ENCODE measurements around the gene EIF4E. TPM values are rescaled to one million over a fixed set of nuclear protein-coding genes. Genes with fewer than 3 reads are reported as not detected.
"Not testable (repeated sequence)": the region's sequence is repeated elsewhere in the genome, so short reads cannot be mapped to it uniquely, and the experiment has no call there.

Gene EIF4E
- total and polyA plus RNA-seq, 4 donors = 10.4 to 121 (median 57.8) TPM

GRCh38 chr4:98848448-98848847, 80.5 kb downstream of the EIF4E start:
- Histone ChIP-seq H3K36me3 (ENCODE audit: control insufficient read depth in 4 of 4, insufficient read depth in 4 of 4, low read length in 4 of 4) (no peaks in the 10 kb centered on the region), H3K27me3 (ENCODE audit: control insufficient read depth in 3 of 3, insufficient read depth in 3 of 3, low read length in 2 of 3) (no peaks in the 10 kb centered on the region), H3K4me3 (no peak overlapping the region), H3K9me3 (ENCODE audit: control insufficient read depth in 4 of 4, insufficient read depth in 3 of 4, low read length in 3 of 4) (peaks cover 0 to 2% (median under 1%) of the 10 kb centered on the region in 4 donors), H3K4me1 (ENCODE audit: control insufficient read depth in 5 of 5, insufficient read depth in 5 of 5, low read length in 5 of 5) (no peaks in the 10 kb centered on the region), H3K27ac (ENCODE audit: low read depth in 1 of 2, low read length in 1 of 2) (no peak overlapping the region), H3K9ac (ENCODE audit: insufficient read depth in 1 of 2, low read length in 2 of 2) (no peak overlapping the region)
- ATAC-seq (ENCODE audit: insufficient read depth, low FRiP score) = no peak
- TF ChIP-seq CTCF (IDR thresholded peaks at IDR 0.05; ENCODE audit: control extremely low read depth, extremely low read depth) = no peak
- no peak for DNase-seq
- WGBS, 2 donors = 63 to 87% methylated on average over 1 of the region's 1 CpG

- TF ChIP-seq CTCF (IDR thresholded peaks at IDR 0.05; ENCODE audit: control extremely low read depth, extremely low read depth) = no peak
- H3K27me3 ChIP-seq (ENCODE audit: control insufficient read depth in 3 of 3, insufficient read depth in 3 of 3, low read length in 2 of 3) = no peaks in the 10 kb centered on the region
- H3K4me3 ChIP-seq = no peak overlapping the region
- no peak overlapping the region for H3K9ac ChIP-seq (ENCODE audit: insufficient read depth in 1 of 2, low read length in 2 of 2)
- no peaks in the 10 kb centered on the region for H3K36me3 ChIP-seq (ENCODE audit: control insufficient read depth in 4 of 4, insufficient read depth in 4 of 4, low read length in 4 of 4)
- no peaks in the 10 kb centered on the region for H3K4me1 ChIP-seq (ENCODE audit: control insufficient read depth in 5 of 5, insufficient read depth in 5 of 5, low read length in 5 of 5)
- no peak for DNase-seq
- ATAC-seq (ENCODE audit: insufficient read depth, low FRiP score) = no peak
- peaks cover 0 to 2% (median under 1%) of the 10 kb centered on the region in 4 donors for H3K9me3 ChIP-seq (ENCODE audit: control insufficient read depth in 4 of 4, insufficient read depth in 3 of 4, low read length in 3 of 4)
- H3K27ac ChIP-seq (ENCODE audit: low read depth in 1 of 2, low read length in 1 of 2) = no peak overlapping the region
Measured at GRCh38 chr4:98845960-98846359, 83.0 kb downstream of the EIF4E start.

- not testable (repeated sequence) for H3K27ac ChIP-seq (ENCODE audit: low read depth in 1 of 2, low read length in 1 of 2); H3K9ac ChIP-seq (ENCODE audit: insufficient read depth in 1 of 2, low read length in 2 of 2); ATAC-seq (ENCODE audit: insufficient read depth, low FRiP score); H3K27me3 ChIP-seq (ENCODE audit: control insufficient read depth in 3 of 3, insufficient read depth in 3 of 3, low read length in 2 of 3); H3K9me3 ChIP-seq (ENCODE audit: control insufficient read depth in 4 of 4, insufficient read depth in 3 of 4, low read length in 3 of 4); DNase-seq; H3K4me3 ChIP-seq; H3K36me3 ChIP-seq (ENCODE audit: control insufficient read depth in 4 of 4, insufficient read depth in 4 of 4, low read length in 4 of 4)
- peaks cover 0 to 12% (median 0%) of the 10 kb centered on the region in 5 donors for H3K4me1 ChIP-seq (ENCODE audit: control insufficient read depth in 5 of 5, insufficient read depth in 5 of 5, low read length in 5 of 5)
- WGBS, 2 donors = 78 to 95% methylated on average over 11 of the region's 11 CpGs
Measured at GRCh38 chr4:98842917-98843316, 86.0 kb downstream of the EIF4E start.

- H3K4me1 ChIP-seq (ENCODE audit: control insufficient read depth in 5 of 5, insufficient read depth in 5 of 5, low read length in 5 of 5) = peaks cover 0 to 13% (median 0%) of the 10 kb centered on the region in 5 donors
- peak overlapping the region in 1 of 2 donors; percentile 42 for H3K27ac ChIP-seq (ENCODE audit: low read depth in 1 of 2, low read length in 1 of 2)
- H3K27me3 ChIP-seq (ENCODE audit: control insufficient read depth in 3 of 3, insufficient read depth in 3 of 3, low read length in 2 of 3) = no peaks in the 10 kb centered on the region
- H3K4me3 ChIP-seq = no peak overlapping the region
- no peaks in the 10 kb centered on the region for H3K9me3 ChIP-seq (ENCODE audit: control insufficient read depth in 4 of 4, insufficient read depth in 3 of 4, low read length in 3 of 4)
- 39 to 48% methylated on average over 5 of the region's 5 CpGs for WGBS, 2 donors
- ATAC-seq (ENCODE audit: insufficient read depth, low FRiP score) = peak; percentile 53
- TF ChIP-seq CTCF (IDR thresholded peaks at IDR 0.05; ENCODE audit: control extremely low read depth, extremely low read depth) = no peak
- no peaks in the 10 kb centered on the region for H3K36me3 ChIP-seq (ENCODE audit: control insufficient read depth in 4 of 4, insufficient read depth in 4 of 4, low read length in 4 of 4)
- DNase-seq = peak in 2 of 3 donors; percentile 31 to 51
- H3K9ac ChIP-seq (ENCODE audit: insufficient read depth in 1 of 2, low read length in 2 of 2) = no peak overlapping the region
Measured at GRCh38 chr4:98838977-98839618, 89.8 kb downstream of the EIF4E start.
